DMS79 treated with DMSO at 0.1 percent for 48 hours (cell line): ENCODE results near the gene ARMS2.
A peak's percentile ranks its signal among the peaks of the same experiment; 100 is the strongest.

Experiments used
- DNase-seq: peaks from one replicate; lab custom pipeline; 2025; lab: John Stamatoyannopoulos, UW

ARMS2 gene

GRCh38 chr10:122473116-122473515 lies 18.7 kb downstream of the ARMS2 start:
- DNase-seq: no peak

- DNase-seq: no peak
Observed at GRCh38 chr10:122474131-122474818, 19.8 kb downstream of the ARMS2 start.

GRCh38 chr10:122475100-122475499 lies 20.6 kb downstream of the ARMS2 start:
- no peak for DNase-seq

- DNase-seq: peak; percentile 12
Observed at GRCh38 chr10:122475591-122476332, 21.3 kb downstream of the ARMS2 start.

GRCh38 chr10:122476333-122476695 lies 21.9 kb downstream of the ARMS2 start:
- peak; percentile 49 for DNase-seq

- no peak for DNase-seq
Observed at GRCh38 chr10:122477436-122477835, 23.0 kb downstream of the ARMS2 start.

GRCh38 chr10:122478971-122479370 lies 24.5 kb downstream of the ARMS2 start:
- no peak for DNase-seq

GRCh38 chr10:122480146-122480833 lies 25.8 kb downstream of the ARMS2 start:
- no peak for DNase-seq

- no peak for DNase-seq
Observed at GRCh38 chr10:122481296-122482056, 27.0 kb downstream of the ARMS2 start.

GRCh38 chr10:122484276-122485060 lies 30.0 kb downstream of the ARMS2 start:
- no peak for DNase-seq

GRCh38 chr10:122485670-122486069 lies 31.2 kb downstream of the ARMS2 start:
- no peak for DNase-seq

GRCh38 chr10:122486406-122487080 lies 32.1 kb downstream of the ARMS2 start:
- no peak for DNase-seq

GRCh38 chr10:122487174-122487765 lies 32.8 kb downstream of the ARMS2 start:
- peak; percentile 18 for DNase-seq

- DNase-seq: no peak
Observed at GRCh38 chr10:122490268-122490667, 35.8 kb downstream of the ARMS2 start.

GRCh38 chr10:122490786-122491680 lies 36.6 kb downstream of the ARMS2 start:
- DNase-seq: no peak

- DNase-seq: no peak
Observed at GRCh38 chr10:122492006-122492405, 37.6 kb downstream of the ARMS2 start.

- no peak for DNase-seq
Observed at GRCh38 chr10:122492999-122493481, 38.6 kb downstream of the ARMS2 start.

GRCh38 chr10:122493761-122494160 lies 39.3 kb downstream of the ARMS2 start:
- DNase-seq: no peak

- DNase-seq: no peak
Observed at GRCh38 chr10:122494173-122494820, 39.8 kb downstream of the ARMS2 start.
